H1 (cell line): ENCODE data around the gene ADPGK. TPM values are rescaled to one million over a fixed set of nuclear protein-coding genes. Genes with fewer than 3 reads are reported as not detected.

Experiments
- CHD2 ChIP-seq: IDR thresholded peaks from 2 replicates; pipeline ENCODE4 v1.6.1; 2012; ENCODE audit warnings: low read length, improper control_type of control experiment
- CHD7 ChIP-seq: fragments of 300-600 bp; sonication (generic); IDR thresholded peaks from 2 replicates; pipeline ENCODE4 v1.7.1; 2012; ENCODE audit warnings: low read length, moderate library complexity, mild to moderate bottlenecking, inconsistent platforms; ENCODE audit not compliant: insufficient replicate concordance
- GABPA ChIP-seq: IDR thresholded peaks from 2 replicates; pipeline ENCODE4 v1.6.1; 2011; ENCODE audit warnings: mild to moderate bottlenecking, low read length, moderate library complexity, borderline replicate concordance; ENCODE audit not compliant: insufficient read depth
- RBBP5 ChIP-seq: IDR thresholded peaks from 2 replicates; pipeline ENCODE4 v1.7.1; 2012; ENCODE audit warnings: low read depth, mild to moderate bottlenecking, inconsistent platforms, low read length, moderate library complexity, borderline replicate concordance
- TAF1 ChIP-seq: IDR thresholded peaks from 2 replicates; pipeline ENCODE4 v1.6.1; 2011; ENCODE audit warnings: mild to moderate bottlenecking, low read depth, low read length
- ZNF274 ChIP-seq: IDR thresholded peaks from 2 replicates; pipeline ENCODE4 v1.7.0; 2012; ENCODE audit warnings: low read length, borderline replicate concordance; ENCODE audit errors: extremely low read depth
- polyA plus RNA-seq, 7 experiments: library from polyadenylated mRNA; depleted of rRNA in 3 of 7; stranded (reverse) in 5 of 7; unstranded in 2 of 7; fragments of >200 nt in 5 of 7; fragments of 200-250 nt in 2 of 7; gene quantifications; 1 replicate in 5 of 7; 2 replicates in 1 of 7; 4 replicates in 1 of 7; pipeline versions ENCODE4 v1.2.1 to v1.2.3, GENCODE V29; 2011 to 2013; ENCODE audit warnings: missing spikeins in 2 of 7, mixed read lengths in 2 of 7
- total RNA-seq: library from RNA; stranded (reverse); fragmentation: NEBNext Ultra II Directional; extraction: Animal tissue kit (Norgen Biotek cat#: 25700); gene quantifications from 2 replicates; pipeline ENCODE4 v1.2.1, GENCODE V29; 2021

Gene ADPGK
- total and polyA plus RNA-seq, 2 of the 8 experiments (the other 6 are each of a cell fraction or from before 2014, with no cell fraction given): 32.2 to 38.2 TPM

- TF ChIP-seq CHD7: no peak
- no peak for TF ChIP-seq GABPA
- no peak for TF ChIP-seq ZNF274
- no peak for TF ChIP-seq CHD2
- TF ChIP-seq TAF1: no peak
- TF ChIP-seq RBBP5: no peak
Observed at GRCh38 chr15:72706266-72706665, 77.3 kb downstream of the ADPGK start (continued).
